ENCODE measurements around the gene UBA52. TPM values are rescaled to one million over a fixed set of nuclear protein-coding genes. Genes with fewer than 3 reads are reported as not detected.

UBA52 gene
- total and polyA plus RNA-seq, 2 experiments from 2014 or later: 627 to 1,301 TPM

DNA sequence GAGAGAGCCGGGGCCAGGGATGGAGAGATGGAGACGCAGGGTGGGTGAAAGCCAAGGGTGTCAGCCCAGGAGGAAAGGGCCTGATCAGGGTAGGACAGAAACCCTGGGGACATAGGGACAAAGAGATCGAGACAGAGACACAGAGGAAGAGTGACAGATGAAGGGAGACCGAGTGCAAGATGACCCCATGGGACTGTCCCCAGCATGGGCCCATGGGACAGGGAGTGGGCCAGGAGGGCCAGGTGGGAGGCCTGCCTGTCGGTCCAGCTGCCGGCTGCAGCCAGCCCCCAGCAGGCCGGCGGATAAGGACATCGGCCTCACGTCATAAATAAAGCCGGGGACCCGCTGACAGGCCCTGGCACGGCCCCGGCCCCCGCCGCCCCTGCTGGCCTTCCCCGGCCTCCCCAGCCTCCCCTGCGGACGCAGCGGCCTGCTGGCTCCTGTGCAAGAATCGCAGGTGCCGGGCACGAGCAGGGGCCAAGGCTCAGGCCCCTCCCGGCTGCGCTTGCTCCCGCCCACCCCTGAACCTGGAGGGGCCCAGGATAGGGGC lies 23.2 kb downstream of the UBA52 start:
- H3K27me3 ChIP-seq (ENCODE audit: insufficient read depth): peaks cover 15% of the 10 kb centered on the region; the same call in 1 of the 2 replicates
- TF ChIP-seq POLR2AphosphoS5 (IDR thresholded peaks at IDR 0.05; ENCODE audit: low read depth) (no peak), NANOG (IDR thresholded peaks at IDR 0.05; ENCODE audit: borderline replicate concordance) (no peak), STAT1 (IDR thresholded peaks at IDR 0.05; ENCODE audit: unreplicated experiment) (no peak)
- TF ChIP-seq, protein P1, sequence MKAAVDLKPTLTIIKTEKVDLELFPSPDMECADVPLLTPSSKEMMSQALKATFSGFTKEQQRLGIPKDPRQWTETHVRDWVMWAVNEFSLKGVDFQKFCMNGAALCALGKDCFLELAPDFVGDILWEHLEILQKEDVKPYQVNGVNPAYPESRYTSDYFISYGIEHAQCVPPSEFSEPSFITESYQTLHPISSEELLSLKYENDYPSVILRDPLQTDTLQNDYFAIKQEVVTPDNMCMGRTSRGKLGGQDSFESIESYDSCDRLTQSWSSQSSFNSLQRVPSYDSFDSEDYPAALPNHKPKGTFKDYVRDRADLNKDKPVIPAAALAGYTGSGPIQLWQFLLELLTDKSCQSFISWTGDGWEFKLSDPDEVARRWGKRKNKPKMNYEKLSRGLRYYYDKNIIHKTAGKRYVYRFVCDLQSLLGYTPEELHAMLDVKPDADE (IDR thresholded peaks at IDR 0.05): no peak
- TF ChIP-seq, protein P2, sequence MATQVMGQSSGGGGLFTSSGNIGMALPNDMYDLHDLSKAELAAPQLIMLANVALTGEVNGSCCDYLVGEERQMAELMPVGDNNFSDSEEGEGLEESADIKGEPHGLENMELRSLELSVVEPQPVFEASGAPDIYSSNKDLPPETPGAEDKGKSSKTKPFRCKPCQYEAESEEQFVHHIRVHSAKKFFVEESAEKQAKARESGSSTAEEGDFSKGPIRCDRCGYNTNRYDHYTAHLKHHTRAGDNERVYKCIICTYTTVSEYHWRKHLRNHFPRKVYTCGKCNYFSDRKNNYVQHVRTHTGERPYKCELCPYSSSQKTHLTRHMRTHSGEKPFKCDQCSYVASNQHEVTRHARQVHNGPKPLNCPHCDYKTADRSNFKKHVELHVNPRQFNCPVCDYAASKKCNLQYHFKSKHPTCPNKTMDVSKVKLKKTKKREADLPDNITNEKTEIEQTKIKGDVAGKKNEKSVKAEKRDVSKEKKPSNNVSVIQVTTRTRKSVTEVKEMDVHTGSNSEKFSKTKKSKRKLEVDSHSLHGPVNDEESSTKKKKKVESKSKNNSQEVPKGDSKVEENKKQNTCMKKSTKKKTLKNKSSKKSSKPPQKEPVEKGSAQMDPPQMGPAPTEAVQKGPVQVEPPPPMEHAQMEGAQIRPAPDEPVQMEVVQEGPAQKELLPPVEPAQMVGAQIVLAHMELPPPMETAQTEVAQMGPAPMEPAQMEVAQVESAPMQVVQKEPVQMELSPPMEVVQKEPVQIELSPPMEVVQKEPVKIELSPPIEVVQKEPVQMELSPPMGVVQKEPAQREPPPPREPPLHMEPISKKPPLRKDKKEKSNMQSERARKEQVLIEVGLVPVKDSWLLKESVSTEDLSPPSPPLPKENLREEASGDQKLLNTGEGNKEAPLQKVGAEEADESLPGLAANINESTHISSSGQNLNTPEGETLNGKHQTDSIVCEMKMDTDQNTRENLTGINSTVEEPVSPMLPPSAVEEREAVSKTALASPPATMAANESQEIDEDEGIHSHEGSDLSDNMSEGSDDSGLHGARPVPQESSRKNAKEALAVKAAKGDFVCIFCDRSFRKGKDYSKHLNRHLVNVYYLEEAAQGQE (IDR thresholded peaks at IDR 0.05; ENCODE audit: unreplicated experiment): no peak
- H3F3A ChIP-seq (replicated peaks; ENCODE audit: low read depth): peaks cover 47% of the 10 kb centered on the region
- peaks cover 3% of the 10 kb centered on the region; the same call in 1 of the 2 replicates for H3K79me2 ChIP-seq (replicated peaks; ENCODE audit: insufficient read depth)
- peaks cover 17% of the 10 kb centered on the region for H3K36me3 Mint-ChIP-seq (ENCODE audit: low read depth)
- H3K9me3 Mint-ChIP-seq: 0 out of 3 replicates have a peak, but pooled peaks cover 4% of the 10 kb centered on the region
- DNase-seq (ENCODE audit: low spot score) (no peak), ATAC-seq (no peak)
- no peaks in the 10 kb centered on the region; the same call in 1 of the 2 replicates for H3K36me3 ChIP-seq (ENCODE audit: insufficient read depth)
- peak overlapping the region; percentile 94 for H3K4me2 ChIP-seq
- 0 out of 2 replicates have a peak overlapping the region, but pooled peaks have one; percentile 66 for H3K27ac ChIP-seq (ENCODE audit: low read depth)
- 0 out of 2 replicates have a peak overlapping the region, but pooled peaks have one; percentile 59 for H2AFZ ChIP-seq
- H3K9me2 ChIP-seq (ENCODE audit: insufficient read depth): no peaks in the 10 kb centered on the region
- peaks cover 51% of the 10 kb centered on the region for H3K27me3 Mint-ChIP-seq (ENCODE audit: insufficient read depth, low read depth, poor library complexity)
- peak overlapping the region; percentile 79 for H3K4me3 Mint-ChIP-seq
- H3K4me3 ChIP-seq: peak overlapping the region; percentile 68
- peaks cover 46% of the 10 kb centered on the region for H3K4me1 Mint-ChIP-seq
- no peaks in the 10 kb centered on the region; the same call in 1 of the 2 replicates for H4K20me1 ChIP-seq (replicated peaks; ENCODE audit: insufficient read depth)
- H3K4me1 ChIP-seq (ENCODE audit: insufficient read depth): peaks cover 46% of the 10 kb centered on the region
- peak overlapping the region; percentile 76 for H3K27ac Mint-ChIP-seq

DNA sequence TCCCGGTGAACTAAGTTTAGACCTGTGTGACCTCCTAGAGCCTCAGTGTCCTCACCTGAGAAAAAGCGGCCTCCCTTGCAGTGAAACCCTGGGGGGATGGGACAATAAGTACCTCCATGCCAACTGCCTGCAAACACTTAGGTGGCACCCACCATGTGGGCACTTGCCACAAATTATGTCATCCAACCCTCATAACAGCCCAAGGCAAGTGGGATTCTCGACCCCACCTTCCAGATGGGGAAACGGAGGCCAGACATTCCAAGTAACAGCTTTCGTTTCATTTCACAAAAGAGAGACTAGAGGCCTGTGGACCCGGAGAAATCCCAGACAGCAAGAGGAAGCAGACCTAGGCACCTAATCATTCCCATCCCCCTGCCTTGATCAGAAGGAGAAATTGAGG lies 23.8 kb downstream of the UBA52 start:
- Histone ChIP-seq H4K20me1 (replicated peaks; ENCODE audit: insufficient read depth) (no peaks in the 10 kb centered on the region; the same call in 1 of the 2 replicates), H3K36me3 (ENCODE audit: insufficient read depth) (no peaks in the 10 kb centered on the region; the same call in 1 of the 2 replicates), H3K27me3 (ENCODE audit: insufficient read depth) (peaks cover 18% of the 10 kb centered on the region; the same call in 1 of the 2 replicates), H3K27ac (ENCODE audit: low read depth) (no peak overlapping the region), H3K79me2 (replicated peaks; ENCODE audit: insufficient read depth) (peaks cover 3% of the 10 kb centered on the region; the same call in 1 of the 2 replicates), H3K4me2 (peak overlapping the region; percentile 94), H3K9me2 (ENCODE audit: insufficient read depth) (no peaks in the 10 kb centered on the region), H3K4me1 (ENCODE audit: insufficient read depth) (peaks cover 46% of the 10 kb centered on the region), H2AFZ (no peak overlapping the region), H3F3A (replicated peaks; ENCODE audit: low read depth) (peaks cover 47% of the 10 kb centered on the region), H3K4me3 (no peak overlapping the region; the same call in 1 of the 2 replicates)
- H3K27ac Mint-ChIP-seq: no peak overlapping the region
- peaks cover 46% of the 10 kb centered on the region for H3K4me1 Mint-ChIP-seq
- DNase-seq (ENCODE audit: low spot score): no peak
- TF ChIP-seq EZH2phosphoT487 (IDR thresholded peaks at IDR 0.05; ENCODE audit: unreplicated experiment) (no peak), STAT1 (IDR thresholded peaks at IDR 0.05; ENCODE audit: unreplicated experiment) (no peak), NANOG (IDR thresholded peaks at IDR 0.05; ENCODE audit: borderline replicate concordance) (no peak)
- TF ChIP-seq, protein P3, sequence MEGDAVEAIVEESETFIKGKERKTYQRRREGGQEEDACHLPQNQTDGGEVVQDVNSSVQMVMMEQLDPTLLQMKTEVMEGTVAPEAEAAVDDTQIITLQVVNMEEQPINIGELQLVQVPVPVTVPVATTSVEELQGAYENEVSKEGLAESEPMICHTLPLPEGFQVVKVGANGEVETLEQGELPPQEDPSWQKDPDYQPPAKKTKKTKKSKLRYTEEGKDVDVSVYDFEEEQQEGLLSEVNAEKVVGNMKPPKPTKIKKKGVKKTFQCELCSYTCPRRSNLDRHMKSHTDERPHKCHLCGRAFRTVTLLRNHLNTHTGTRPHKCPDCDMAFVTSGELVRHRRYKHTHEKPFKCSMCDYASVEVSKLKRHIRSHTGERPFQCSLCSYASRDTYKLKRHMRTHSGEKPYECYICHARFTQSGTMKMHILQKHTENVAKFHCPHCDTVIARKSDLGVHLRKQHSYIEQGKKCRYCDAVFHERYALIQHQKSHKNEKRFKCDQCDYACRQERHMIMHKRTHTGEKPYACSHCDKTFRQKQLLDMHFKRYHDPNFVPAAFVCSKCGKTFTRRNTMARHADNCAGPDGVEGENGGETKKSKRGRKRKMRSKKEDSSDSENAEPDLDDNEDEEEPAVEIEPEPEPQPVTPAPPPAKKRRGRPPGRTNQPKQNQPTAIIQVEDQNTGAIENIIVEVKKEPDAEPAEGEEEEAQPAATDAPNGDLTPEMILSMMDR (conservative IDR thresholded peaks at IDR 0.05; ENCODE audit: low read depth in 2 of 2): no peak
- peaks cover 46% of the 10 kb centered on the region for H3K27me3 Mint-ChIP-seq (ENCODE audit: insufficient read depth, low read depth, poor library complexity)
- ATAC-seq: no peak
- H3K9me3 Mint-ChIP-seq: 0 out of 3 replicates have a peak, but pooled peaks cover 2% of the 10 kb centered on the region
- peaks cover 15% of the 10 kb centered on the region; the same call in 2 of the 3 replicates for H3K36me3 Mint-ChIP-seq (ENCODE audit: low read depth)
- peak overlapping the region; percentile 61; the same call in 2 of the 3 replicates for H3K4me3 Mint-ChIP-seq
